ENCODE results near the gene ACTL6A. TPM values are rescaled to one million over a fixed set of nuclear protein-coding genes. Genes with fewer than 3 reads are reported as not detected.

Gene ACTL6A
- total and polyA plus RNA-seq, 12 donors, result 13.5 to 42.7 (median 17.9) TPM

- Histone ChIP-seq H3K27me3 (no peaks in the 10 kb centered on the region), H3K4me3 (no peak overlapping the region), H3K9me3 (no peaks in the 10 kb centered on the region), H3K27ac (peak overlapping the region in 1 of 10 donors; percentile 26), H3K4me1 (peaks cover 0 to 71% (median 44%) of the 10 kb centered on the region in 9 donors), H3K36me3 (peaks cover 0 to 65% (median 0%) of the 10 kb centered on the region in 9 donors)
- intact Hi-C loops (cut with DNase I), result no loop called here
- 50 to 58% methylated on average over 6 of the region's 6 CpGs for WGBS, 2 donors
- DNase-seq (no peak), ATAC-seq (no peak)
- no peak for TF ChIP-seq CTCF (IDR thresholded peaks at IDR 0.05)
Measured at GRCh38 chr3:179608931-179609720, 46.4 kb downstream of the ACTL6A start.

- Histone ChIP-seq H3K27ac (no peak overlapping the region), H3K9me3 (no peaks in the 10 kb centered on the region), H3K4me1 (peaks cover 0 to 80% (median 52%) of the 10 kb centered on the region in 9 donors), H3K4me3 (no peak overlapping the region), H3K36me3 (peaks cover 0 to 74% (median 0%) of the 10 kb centered on the region in 9 donors), H3K27me3 (no peaks in the 10 kb centered on the region)
- no peak for TF ChIP-seq CTCF (IDR thresholded peaks at IDR 0.05)
- WGBS, 2 donors, result 97 to 99% methylated on average over 4 of the region's 4 CpGs
- DNase-seq (no peak), ATAC-seq (no peak)
- intact Hi-C loops (cut with DNase I), result no loop called here
Measured at GRCh38 chr3:179610066-179610465, 47.3 kb downstream of the ACTL6A start.

GRCh38 chr3:179613807-179614206 lies 51.1 kb downstream of the ACTL6A start:
- Histone ChIP-seq H3K9me3 (no peaks in the 10 kb centered on the region), H3K4me1 (peaks cover 0 to 44% (median 26%) of the 10 kb centered on the region in 9 donors), H3K27ac (peak overlapping the region in 2 of 10 donors; percentile 8 to 23), H3K4me3 (no peak overlapping the region), H3K36me3 (peaks cover 0 to 84% (median 22%) of the 10 kb centered on the region in 9 donors), H3K27me3 (no peaks in the 10 kb centered on the region)
- DNase-seq, result no peak
- ATAC-seq, result no peak
- WGBS, 2 donors, result 30 to 44% methylated on average over 2 of the region's 2 CpGs
- TF ChIP-seq CTCF (IDR thresholded peaks at IDR 0.05), result no peak
- intact Hi-C loops (cut with DNase I), result no loop called here

GRCh38 chr3:179615458-179616173 lies 52.9 kb downstream of the ACTL6A start:
- H3K4me1 ChIP-seq, result peaks cover 0 to 28% (median 15%) of the 10 kb centered on the region in 9 donors
- H3K27me3 ChIP-seq, result no peaks in the 10 kb centered on the region
- intact Hi-C loops (cut with DNase I), result no loop called here
- TF ChIP-seq CTCF (IDR thresholded peaks at IDR 0.05), result no peak
- H3K9me3 ChIP-seq, result no peaks in the 10 kb centered on the region
- H3K27ac ChIP-seq, result no peak overlapping the region
- DNase-seq, result no peak
- H3K4me3 ChIP-seq, result no peak overlapping the region
- WGBS, 2 donors, result 59 to 62% methylated on average over 4 of the region's 4 CpGs
- ATAC-seq, result no peak
- peaks cover 0 to 84% (median 34%) of the 10 kb centered on the region in 9 donors for H3K36me3 ChIP-seq

All from heart right ventricle (tissue), 16 donors.